WTC11 (cell line): ENCODE data around the gene NEUROG1. TPM values are rescaled to one million over a fixed set of nuclear protein-coding genes. Genes with fewer than 3 reads are reported as not detected.

Experiments used
- ATAC-seq: fragments of 200-7000 bp; cut with Tn5 transposase; 2 replicates; pipeline ENCODE4 v1.10.0; 2021; ENCODE audit warnings: mild to moderate bottlenecking, moderate library complexity
- CTCF ChIA-PET: fragments of 300-600 bp; sonication (Branson Sonifier 250); formaldehyde crosslinking; loops from one replicate; lab custom pipeline; 2021; ENCODE audit warnings: antibody characterized with exemption; lab: Charles Lee
- POLR2A ChIA-PET: fragments of 350-600 bp; sonication (Branson Sonifier 250); formaldehyde crosslinking; loops from one replicate; lab custom pipeline; 2021; ENCODE audit warnings: antibody characterized with exemption; lab: Charles Lee
- DNase-seq: peaks from one replicate; pipeline ENCODE4 v3.0.0; 2021; ENCODE audit warnings: low spot score
- H3K27ac Mint-ChIP-seq: 2 replicates; pipeline ENCODE4 v1.8.0; 2021; ENCODE audit warnings: mixed read lengths
- H3K27me3 Mint-ChIP-seq: 2 replicates; pipeline ENCODE4 v1.8.0; 2021; ENCODE audit warnings: low read depth, mild to moderate bottlenecking, moderate library complexity, mixed read lengths
- H3K36me3 Mint-ChIP-seq: 2 replicates; pipeline ENCODE4 v1.8.0; 2021; ENCODE audit warnings: mixed read lengths
- H3K4me1 Mint-ChIP-seq: 2 replicates; pipeline ENCODE4 v1.8.0; 2022; ENCODE audit warnings: mixed read lengths
- H3K4me3 Mint-ChIP-seq: 2 replicates; pipeline ENCODE4 v1.8.0; 2021; ENCODE audit warnings: mild to moderate bottlenecking, moderate library complexity, mixed read lengths
- H3K9me3 Mint-ChIP-seq: 2 replicates; pipeline ENCODE4 v1.8.0; 2021; ENCODE audit warnings: mixed read lengths
- HMGA2 ChIP-seq: fragments of 250-450 bp; sonication (Bioruptor Pico); IDR thresholded peaks from 2 replicates; pipeline ENCODE4 v1.4.0; 2021; ENCODE audit warnings: mild to moderate bottlenecking, moderate library complexity
- JUN ChIP-seq: sonication (generic); formaldehyde crosslinking; IDR thresholded peaks from 2 replicates; pipeline ENCODE4 v1.8.0; 2023; ENCODE audit warnings: mild to moderate bottlenecking, missing genetic modification reagents
- KAT7 ChIP-seq: sonication (generic); formaldehyde crosslinking; IDR thresholded peaks from 2 replicates; pipeline ENCODE4 v1.8.1; 2023; ENCODE audit warnings: missing genetic modification reagents, mild to moderate bottlenecking, borderline replicate concordance
- MXD4 ChIP-seq: fragments of 250-450 bp; sonication (Bioruptor Pico); IDR thresholded peaks from 2 replicates; pipeline ENCODE4 v1.8.0; 2021; ENCODE audit warnings: mild to moderate bottlenecking, moderate library complexity, borderline replicate concordance
- NFYB ChIP-seq: sonication (generic); formaldehyde crosslinking; conservative IDR thresholded peaks from 2 replicates; pipeline ENCODE4 v1.8.0; 2022; ENCODE audit warnings: low read depth, missing genetic modification reagents
- OVOL2 ChIP-seq: fragments of 250-450 bp; sonication (Bioruptor Pico); IDR thresholded peaks from 2 replicates; pipeline ENCODE4 v1.9.0; 2021; ENCODE audit warnings: mild to moderate bottlenecking, borderline replicate concordance
- RORB ChIP-seq: fragments of 250-450 bp; sonication (Bioruptor Pico); IDR thresholded peaks from 2 replicates; pipeline ENCODE4 v1.9.0; 2021; ENCODE audit warnings: mild to moderate bottlenecking
- SMAD3 ChIP-seq: sonication (generic); formaldehyde crosslinking; IDR thresholded peaks from 2 replicates; pipeline ENCODE4 v1.8.0; 2022; ENCODE audit warnings: missing genetic modification reagents, mild to moderate bottlenecking, borderline replicate concordance
- SP1 ChIP-seq: sonication (generic); formaldehyde crosslinking; conservative IDR thresholded peaks from 2 replicates; pipeline ENCODE4 v1.8.1; 2022; ENCODE audit warnings: missing genetic modification reagents
- STAT6 ChIP-seq: sonication (generic); formaldehyde crosslinking; conservative IDR thresholded peaks from 2 replicates; pipeline ENCODE4 v1.8.1; 2023; ENCODE audit warnings: mild to moderate bottlenecking, low read depth, missing genetic modification reagents, moderate library complexity
- ZNF138 ChIP-seq: sonication (generic); formaldehyde crosslinking; conservative IDR thresholded peaks from 2 replicates; pipeline ENCODE4 v1.8.1; 2022; ENCODE audit warnings: mild to moderate bottlenecking, moderate library complexity, missing genetic modification reagents
- ZNF425 ChIP-seq: fragments of 250-450 bp; sonication (Bioruptor Pico); conservative IDR thresholded peaks from 2 replicates; pipeline ENCODE4 v1.9.0; 2021; ENCODE audit warnings: mild to moderate bottlenecking
- ZNF532 ChIP-seq: fragments of 250-450 bp; sonication (Bioruptor Pico); IDR thresholded peaks from 2 replicates; pipeline ENCODE4 v1.9.0; 2021; ENCODE audit warnings: mild to moderate bottlenecking, borderline replicate concordance
- total RNA-seq: library from RNA; stranded (reverse); gene quantifications from 3 replicates; pipeline ENCODE4 v1.2.3, GENCODE V29; 2021
- TF ChIP-seq, protein P1 (sequence below): sonication (generic); formaldehyde crosslinking; IDR thresholded peaks from 2 replicates; pipeline ENCODE4 v1.8.1; 2022; ENCODE audit warnings: mild to moderate bottlenecking, missing genetic modification reagents, moderate library complexity, borderline replicate concordance
- TF ChIP-seq, protein P2 (sequence below): sonication (generic); formaldehyde crosslinking; IDR thresholded peaks from 2 replicates; pipeline ENCODE4 v1.8.0; 2022; ENCODE audit warnings: mild to moderate bottlenecking, missing genetic modification reagents
- TF ChIP-seq, protein P3 (sequence below): sonication (generic); formaldehyde crosslinking; IDR thresholded peaks from 2 replicates; pipeline ENCODE4 v1.8.1; 2022; ENCODE audit warnings: low read depth, missing genetic modification reagents, borderline replicate concordance
- TF ChIP-seq, protein P4 (sequence below): sonication (generic); formaldehyde crosslinking; conservative IDR thresholded peaks from 2 replicates; pipeline ENCODE4 v1.8.1; 2022; ENCODE audit warnings: mild to moderate bottlenecking, missing genetic modification reagents
- TF ChIP-seq, protein P5 (sequence below): fragments of 250-450 bp; sonication (Bioruptor Pico); IDR thresholded peaks from 2 replicates; pipeline ENCODE4 v1.9.0; 2021; ENCODE audit warnings: mild to moderate bottlenecking
- TF ChIP-seq, protein P6 (sequence below): sonication (generic); formaldehyde crosslinking; IDR thresholded peaks from 2 replicates; pipeline ENCODE4 v1.8.1; 2023; ENCODE audit warnings: mild to moderate bottlenecking, missing genetic modification reagents, moderate library complexity
- TF ChIP-seq, protein P7 (sequence below): fragments of 250-450 bp; sonication (Bioruptor Pico); IDR thresholded peaks from 2 replicates; pipeline ENCODE4 v1.9.0; 2021; ENCODE audit warnings: moderate library complexity, mild to moderate bottlenecking, inconsistent platforms, borderline replicate concordance

Gene NEUROG1
- total RNA-seq, 1 experiment from 2014 or later: 0.13 TPM

GRCh38 chr5:135533794-135534193, 2.0 kb downstream of the NEUROG1 start:
- 0 out of 2 replicates have a peak, but pooled peaks cover 4% of the 10 kb centered on the region for H3K36me3 Mint-ChIP-seq
- H3K27me3 Mint-ChIP-seq: peaks cover 100% of the 10 kb centered on the region
- DNase-seq (no peak), ATAC-seq (no peak)
- H3K9me3 Mint-ChIP-seq: peaks cover 9% of the 10 kb centered on the region
- TF ChIP-seq JUN (CRISPR knock-in tag): no peak
- no peak for TF ChIP-seq KAT7 (CRISPR knock-in tag)
- TF ChIP-seq ZNF138 (CRISPR knock-in tag): no peak
- TF ChIP-seq MXD4 (CRISPR knock-in tag): no peak
- no peak for TF ChIP-seq HMGA2 (CRISPR knock-in tag)
- TF ChIP-seq, protein P1, sequence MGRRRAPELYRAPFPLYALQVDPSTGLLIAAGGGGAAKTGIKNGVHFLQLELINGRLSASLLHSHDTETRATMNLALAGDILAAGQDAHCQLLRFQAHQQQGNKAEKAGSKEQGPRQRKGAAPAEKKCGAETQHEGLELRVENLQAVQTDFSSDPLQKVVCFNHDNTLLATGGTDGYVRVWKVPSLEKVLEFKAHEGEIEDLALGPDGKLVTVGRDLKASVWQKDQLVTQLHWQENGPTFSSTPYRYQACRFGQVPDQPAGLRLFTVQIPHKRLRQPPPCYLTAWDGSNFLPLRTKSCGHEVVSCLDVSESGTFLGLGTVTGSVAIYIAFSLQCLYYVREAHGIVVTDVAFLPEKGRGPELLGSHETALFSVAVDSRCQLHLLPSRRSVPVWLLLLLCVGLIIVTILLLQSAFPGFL: no peak
- TF ChIP-seq STAT6 (CRISPR knock-in tag): no peak
- no peak for TF ChIP-seq RORB
- TF ChIP-seq, protein P2, sequence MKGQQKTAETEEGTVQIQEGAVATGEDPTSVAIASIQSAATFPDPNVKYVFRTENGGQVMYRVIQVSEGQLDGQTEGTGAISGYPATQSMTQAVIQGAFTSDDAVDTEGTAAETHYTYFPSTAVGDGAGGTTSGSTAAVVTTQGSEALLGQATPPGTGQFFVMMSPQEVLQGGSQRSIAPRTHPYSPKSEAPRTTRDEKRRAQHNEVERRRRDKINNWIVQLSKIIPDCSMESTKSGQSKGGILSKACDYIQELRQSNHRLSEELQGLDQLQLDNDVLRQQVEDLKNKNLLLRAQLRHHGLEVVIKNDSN (CRISPR knock-in tag): no peak
- no peak for TF ChIP-seq ZNF425 (CRISPR knock-in tag)
- no peak for TF ChIP-seq NFYB (CRISPR knock-in tag)
- TF ChIP-seq, protein P3, sequence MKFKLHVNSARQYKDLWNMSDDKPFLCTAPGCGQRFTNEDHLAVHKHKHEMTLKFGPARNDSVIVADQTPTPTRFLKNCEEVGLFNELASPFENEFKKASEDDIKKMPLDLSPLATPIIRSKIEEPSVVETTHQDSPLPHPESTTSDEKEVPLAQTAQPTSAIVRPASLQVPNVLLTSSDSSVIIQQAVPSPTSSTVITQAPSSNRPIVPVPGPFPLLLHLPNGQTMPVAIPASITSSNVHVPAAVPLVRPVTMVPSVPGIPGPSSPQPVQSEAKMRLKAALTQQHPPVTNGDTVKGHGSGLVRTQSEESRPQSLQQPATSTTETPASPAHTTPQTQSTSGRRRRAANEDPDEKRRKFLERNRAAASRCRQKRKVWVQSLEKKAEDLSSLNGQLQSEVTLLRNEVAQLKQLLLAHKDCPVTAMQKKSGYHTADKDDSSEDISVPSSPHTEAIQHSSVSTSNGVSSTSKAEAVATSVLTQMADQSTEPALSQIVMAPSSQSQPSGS (CRISPR knock-in tag): no peak
- TF ChIP-seq, protein P4, sequence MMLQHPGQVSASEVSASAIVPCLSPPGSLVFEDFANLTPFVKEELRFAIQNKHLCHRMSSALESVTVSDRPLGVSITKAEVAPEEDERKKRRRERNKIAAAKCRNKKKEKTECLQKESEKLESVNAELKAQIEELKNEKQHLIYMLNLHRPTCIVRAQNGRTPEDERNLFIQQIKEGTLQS (CRISPR knock-in tag): no peak
- no peak for TF ChIP-seq OVOL2
- TF ChIP-seq, protein P5, sequence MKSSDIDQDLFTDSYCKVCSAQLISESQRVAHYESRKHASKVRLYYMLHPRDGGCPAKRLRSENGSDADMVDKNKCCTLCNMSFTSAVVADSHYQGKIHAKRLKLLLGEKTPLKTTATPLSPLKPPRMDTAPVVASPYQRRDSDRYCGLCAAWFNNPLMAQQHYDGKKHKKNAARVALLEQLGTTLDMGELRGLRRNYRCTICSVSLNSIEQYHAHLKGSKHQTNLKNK (CRISPR knock-in tag): no peak
- no peak for TF ChIP-seq ZNF532
- TF ChIP-seq, protein P6, sequence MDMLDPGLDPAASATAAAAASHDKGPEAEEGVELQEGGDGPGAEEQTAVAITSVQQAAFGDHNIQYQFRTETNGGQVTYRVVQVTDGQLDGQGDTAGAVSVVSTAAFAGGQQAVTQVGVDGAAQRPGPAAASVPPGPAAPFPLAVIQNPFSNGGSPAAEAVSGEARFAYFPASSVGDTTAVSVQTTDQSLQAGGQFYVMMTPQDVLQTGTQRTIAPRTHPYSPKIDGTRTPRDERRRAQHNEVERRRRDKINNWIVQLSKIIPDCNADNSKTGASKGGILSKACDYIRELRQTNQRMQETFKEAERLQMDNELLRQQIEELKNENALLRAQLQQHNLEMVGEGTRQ (CRISPR knock-in tag): no peak
- no peak for TF ChIP-seq SMAD3
- TF ChIP-seq, protein P7, sequence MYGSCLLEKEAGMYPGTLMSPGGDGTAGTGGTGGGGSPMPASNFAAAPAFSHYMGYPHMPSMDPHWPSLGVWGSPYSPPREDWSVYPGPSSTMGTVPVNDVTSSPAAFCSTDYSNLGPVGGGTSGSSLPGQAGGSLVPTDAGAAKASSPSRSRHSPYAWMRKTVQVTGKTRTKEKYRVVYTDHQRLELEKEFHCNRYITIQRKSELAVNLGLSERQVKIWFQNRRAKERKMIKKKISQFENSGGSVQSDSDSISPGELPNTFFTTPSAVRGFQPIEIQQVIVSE (CRISPR knock-in tag): no peak
- no peak for TF ChIP-seq SP1 (CRISPR knock-in tag)
- ChIA-PET POLR2A (no interaction called here), CTCF (interaction anchor here (0.7 to 5.8 kb wide), 8 partner anchors 17 to 75 kb away, joined by 3 to 48 read pairs (median 5); no protein-coding TSS in a partner anchor)
- H3K4me1 Mint-ChIP-seq: peaks cover 15% of the 10 kb centered on the region
- H3K27ac Mint-ChIP-seq: no peak overlapping the region
- no peak overlapping the region for H3K4me3 Mint-ChIP-seq
